K562 (cell line): ENCODE data around the gene ANKRD10. TPM values are rescaled to one million over a fixed set of nuclear protein-coding genes. Genes with fewer than 3 reads are reported as not detected.

Source experiments
- ARID2 ChIP-seq: fragments of 450-650 bp; IDR thresholded peaks from 2 replicates; pipeline ENCODE4 v1.6.1; 2017; ENCODE audit warnings: antibody characterized with exemption, mild to moderate bottlenecking
- ATF1 ChIP-seq, 2 experiments: fragments of 450-650 bp in 1 of 2; IDR thresholded peaks; 2 replicates each; pipeline ENCODE4 v1.6.1; 2016; ENCODE audit warnings: missing compliant biosample characterization in 1 of 2, missing genetic modification characterization in 1 of 2
- BDP1 ChIP-seq: IDR thresholded peaks from 3 replicates; pipeline ENCODE4 v1.6.1; 2011; ENCODE audit not compliant: insufficient read length, insufficient read depth
- DNMT1 ChIP-seq: fragments of 450-650 bp; IDR thresholded peaks from 2 replicates; pipeline ENCODE4 v1.6.1; 2016; ENCODE audit warnings: antibody characterized with exemption, mild to moderate bottlenecking
- DPF2 ChIP-seq: fragments of 450-650 bp; IDR thresholded peaks from 2 replicates; pipeline ENCODE4 v1.6.1; 2016
- HDAC8 ChIP-seq: fragments of 450-650 bp; IDR thresholded peaks from 2 replicates; pipeline ENCODE4 v1.6.1; 2016; ENCODE audit warnings: mild to moderate bottlenecking, missing genetic modification characterization, moderate library complexity, missing compliant biosample characterization
- HDGF ChIP-seq: fragments of 450-650 bp; IDR thresholded peaks from 2 replicates; pipeline ENCODE4 v1.6.1; 2016
- ILK ChIP-seq: fragments of 450-650 bp; IDR thresholded peaks from 2 replicates; pipeline ENCODE4 v1.6.1; 2016; ENCODE audit warnings: missing genetic modification characterization, low read depth, mild to moderate bottlenecking, missing compliant biosample characterization, moderate library complexity, borderline replicate concordance
- NR0B1 ChIP-seq: fragments of 450-650 bp; IDR thresholded peaks from one replicate; pipeline ENCODE4 v1.6.1; 2018; ENCODE audit warnings: mild to moderate bottlenecking, moderate library complexity; ENCODE audit not compliant: partially characterized antibody
- SLC30A9 ChIP-seq: fragments of 250-450 bp; sonication (Bioruptor Pico); IDR thresholded peaks from 2 replicates; pipeline ENCODE4 v1.8.0; 2022; ENCODE audit warnings: mild to moderate bottlenecking, moderate library complexity
- SNRNP70 ChIP-seq: fragments of 200-400 bp; formaldehyde crosslinking; optimal IDR thresholded peaks from 2 replicates; pipeline ENCODE3; 2017; ENCODE audit warnings: low read depth, low read length
- U2AF1 ChIP-seq: fragments of 200-400 bp; formaldehyde crosslinking; optimal IDR thresholded peaks from 2 replicates; pipeline ENCODE3; 2017; ENCODE audit warnings: mild to moderate bottlenecking, low read depth, low read length, moderate library complexity
- ZNF165 ChIP-seq: fragments of 250-450 bp; sonication (Bioruptor Pico); IDR thresholded peaks from 2 replicates; pipeline ENCODE4 v1.4.0; 2020; ENCODE audit warnings: borderline replicate concordance
- ZNF174 ChIP-seq: fragments of 250-450 bp; sonication (Bioruptor Pico); IDR thresholded peaks from 2 replicates; pipeline ENCODE4 v1.4.0; 2020; ENCODE audit warnings: mild to moderate bottlenecking
- ZNF324 ChIP-seq: fragments of 250-450 bp; sonication (Bioruptor Pico); IDR thresholded peaks from 2 replicates; pipeline ENCODE4 v1.4.0; 2020; ENCODE audit warnings: mild to moderate bottlenecking
- ZNF395 ChIP-seq: fragments of 200-800 bp; sonication (Bioruptor generic); IDR thresholded peaks from 2 replicates; pipeline ENCODE4 v1.6.1; 2017; ENCODE audit warnings: missing genetic modification characterization, missing compliant biosample characterization
- ZNF507 ChIP-seq: conservative IDR thresholded peaks from 2 replicates; pipeline ENCODE4 v1.6.1; 2017; ENCODE audit warnings: missing genetic modification characterization, missing compliant biosample characterization
- polyA plus RNA-seq, 8 experiments: library from polyadenylated mRNA; depleted of rRNA in 4 of 8; stranded (reverse) in 5 of 8; unstranded in 3 of 8; fragments of >200 nt; fragmentation: Nextera tagmentation in 2 of 8; fragmentation: Illumina TruSeq in 1 of 8; extraction: Ambion mirVana in 2 of 8; extraction: Trizol in 1 of 8; gene quantifications; 2 replicates each; pipeline versions ENCODE4 v1.2.1 to v1.2.3, GENCODE V29; 2011 to 2014; ENCODE audit warnings: inconsistent platforms in 1 of 8, missing spikeins in 1 of 8
- total RNA-seq, 7 experiments: library from RNA; depleted of rRNA in 6 of 7; stranded (reverse); fragments of >200 nt in 6 of 7; fragmentation: Illumina TruSeq in 2 of 7; extraction: Trizol in 2 of 7; gene quantifications; 2 replicates each; pipeline versions ENCODE4 v1.2.1 to v1.2.3, GENCODE V29; 2011 to 2021; ENCODE audit warnings: low replicate concordance in 1 of 7
- TF ChIP-seq, protein P1 (sequence below): fragments of 450-650 bp; formaldehyde crosslinking; IDR thresholded peaks from 2 replicates; pipeline ENCODE4 v1.4.0; 2020; ENCODE audit warnings: mild to moderate bottlenecking, moderate library complexity
- TF ChIP-seq, protein P2 (sequence below): fragments of 200-800 bp; sonication (Bioruptor generic); IDR thresholded peaks from 2 replicates; pipeline ENCODE4 v1.6.1; 2016; ENCODE audit warnings: missing genetic modification characterization, missing compliant biosample characterization

Gene ANKRD10
- total and polyA plus RNA-seq, 9 of the 15 experiments (the other 6 are each of a cell fraction or from before 2014, with no cell fraction given): 21.7 to 183 (median 45.0) TPM

DNA sequence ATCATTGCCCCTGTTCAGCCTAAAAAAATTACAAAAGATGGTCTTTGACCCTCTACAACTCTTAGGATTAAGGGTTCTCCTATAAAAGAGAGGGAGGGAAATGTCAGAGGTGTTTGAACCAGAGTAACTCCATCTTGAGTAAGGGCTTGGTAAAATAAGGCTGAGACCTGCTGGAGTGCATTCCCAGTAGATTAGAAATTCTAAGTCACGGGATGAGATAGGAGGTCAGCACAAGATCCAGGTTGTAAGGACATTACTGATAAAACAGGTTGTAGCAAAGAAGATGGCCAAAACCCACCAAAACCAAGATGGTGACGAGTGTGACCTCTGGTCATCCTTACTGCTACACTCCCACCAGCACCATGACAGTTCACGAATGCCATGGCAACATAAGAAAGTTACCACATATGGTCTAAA, 48.7 kb upstream of the ANKRD10 start (continued):
- peak; percentile 99 for TF ChIP-seq ZNF395
- peak; percentile 98 for TF ChIP-seq HDAC8 (tag)
- peak; percentile 95 for TF ChIP-seq ILK (tag)
- no peak for TF ChIP-seq U2AF1
- TF ChIP-seq ZNF165 (CRISPR knock-in tag): no peak
- no peak for TF ChIP-seq BDP1
- no peak for TF ChIP-seq ARID2
- TF ChIP-seq, protein P1, sequence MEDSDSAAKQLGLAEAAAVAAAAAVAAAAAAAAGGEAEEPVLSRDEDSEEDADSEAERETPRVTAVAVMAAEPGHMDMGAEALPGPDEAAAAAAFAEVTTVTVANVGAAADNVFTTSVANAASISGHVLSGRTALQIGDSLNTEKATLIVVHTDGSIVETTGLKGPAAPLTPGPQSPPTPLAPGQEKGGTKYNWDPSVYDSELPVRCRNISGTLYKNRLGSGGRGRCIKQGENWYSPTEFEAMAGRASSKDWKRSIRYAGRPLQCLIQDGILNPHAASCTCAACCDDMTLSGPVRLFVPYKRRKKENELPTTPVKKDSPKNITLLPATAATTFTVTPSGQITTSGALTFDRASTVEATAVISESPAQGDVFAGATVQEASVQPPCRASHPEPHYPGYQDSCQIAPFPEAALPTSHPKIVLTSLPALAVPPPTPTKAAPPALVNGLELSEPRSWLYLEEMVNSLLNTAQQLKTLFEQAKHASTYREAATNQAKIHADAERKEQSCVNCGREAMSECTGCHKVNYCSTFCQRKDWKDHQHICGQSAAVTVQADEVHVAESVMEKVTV (CRISPR knock-in tag): no peak; the same call in 1 of the 2 replicates
- no peak for TF ChIP-seq NR0B1
- no peak for TF ChIP-seq ATF1 (CRISPR knock-in tag; IDR thresholded peaks at IDR 0.05)
- TF ChIP-seq ATF1 (tag; IDR thresholded peaks at IDR 0.05): no peak
- TF ChIP-seq, protein P2, sequence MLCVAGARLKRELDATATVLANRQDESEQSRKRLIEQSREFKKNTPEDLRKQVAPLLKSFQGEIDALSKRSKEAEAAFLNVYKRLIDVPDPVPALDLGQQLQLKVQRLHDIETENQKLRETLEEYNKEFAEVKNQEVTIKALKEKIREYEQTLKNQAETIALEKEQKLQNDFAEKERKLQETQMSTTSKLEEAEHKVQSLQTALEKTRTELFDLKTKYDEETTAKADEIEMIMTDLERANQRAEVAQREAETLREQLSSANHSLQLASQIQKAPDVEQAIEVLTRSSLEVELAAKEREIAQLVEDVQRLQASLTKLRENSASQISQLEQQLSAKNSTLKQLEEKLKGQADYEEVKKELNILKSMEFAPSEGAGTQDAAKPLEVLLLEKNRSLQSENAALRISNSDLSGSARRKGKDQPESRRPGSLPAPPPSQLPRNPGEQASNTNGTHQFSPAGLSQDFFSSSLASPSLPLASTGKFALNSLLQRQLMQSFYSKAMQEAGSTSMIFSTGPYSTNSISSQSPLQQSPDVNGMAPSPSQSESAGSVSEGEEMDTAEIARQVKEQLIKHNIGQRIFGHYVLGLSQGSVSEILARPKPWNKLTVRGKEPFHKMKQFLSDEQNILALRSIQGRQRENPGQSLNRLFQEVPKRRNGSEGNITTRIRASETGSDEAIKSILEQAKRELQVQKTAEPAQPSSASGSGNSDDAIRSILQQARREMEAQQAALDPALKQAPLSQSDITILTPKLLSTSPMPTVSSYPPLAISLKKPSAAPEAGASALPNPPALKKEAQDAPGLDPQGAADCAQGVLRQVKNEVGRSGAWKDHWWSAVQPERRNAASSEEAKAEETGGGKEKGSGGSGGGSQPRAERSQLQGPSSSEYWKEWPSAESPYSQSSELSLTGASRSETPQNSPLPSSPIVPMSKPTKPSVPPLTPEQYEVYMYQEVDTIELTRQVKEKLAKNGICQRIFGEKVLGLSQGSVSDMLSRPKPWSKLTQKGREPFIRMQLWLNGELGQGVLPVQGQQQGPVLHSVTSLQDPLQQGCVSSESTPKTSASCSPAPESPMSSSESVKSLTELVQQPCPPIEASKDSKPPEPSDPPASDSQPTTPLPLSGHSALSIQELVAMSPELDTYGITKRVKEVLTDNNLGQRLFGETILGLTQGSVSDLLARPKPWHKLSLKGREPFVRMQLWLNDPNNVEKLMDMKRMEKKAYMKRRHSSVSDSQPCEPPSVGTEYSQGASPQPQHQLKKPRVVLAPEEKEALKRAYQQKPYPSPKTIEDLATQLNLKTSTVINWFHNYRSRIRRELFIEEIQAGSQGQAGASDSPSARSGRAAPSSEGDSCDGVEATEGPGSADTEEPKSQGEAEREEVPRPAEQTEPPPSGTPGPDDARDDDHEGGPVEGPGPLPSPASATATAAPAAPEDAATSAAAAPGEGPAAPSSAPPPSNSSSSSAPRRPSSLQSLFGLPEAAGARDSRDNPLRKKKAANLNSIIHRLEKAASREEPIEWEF: peak; percentile 96
- no peak for TF ChIP-seq SNRNP70
- TF ChIP-seq ZNF324 (CRISPR knock-in tag): peak; percentile 75
- TF ChIP-seq DNMT1: no peak
- no peak for TF ChIP-seq HDGF
- no peak for TF ChIP-seq SLC30A9 (CRISPR knock-in tag)
- TF ChIP-seq DPF2: no peak
- TF ChIP-seq ZNF507 (tag): peak; percentile 71
- TF ChIP-seq ZNF174 (CRISPR knock-in tag): peak; percentile 85
